Vagina (tissue), 2 donors: ENCODE measurements around the gene WDR62. TPM values are rescaled to one million over a fixed set of nuclear protein-coding genes. Genes with fewer than 3 reads are reported as not detected.

ENCODE experiments used
- DNase-seq, 2 donors: peaks; one replicate each; pipeline ENCODE4 v3.0.0-alpha.2; 2017; ENCODE audit errors: extremely low spot score in 2 of 2
- H3K27ac ChIP-seq: fragments of 200-600 bp; sonication (generic); one replicate; pipeline ENCODE4 v1.5.1; 2019
- H3K27me3 ChIP-seq: fragments of 200-600 bp; sonication (generic); one replicate; pipeline ENCODE4 v1.5.1; 2019
- H3K36me3 ChIP-seq, 2 donors: fragments of 200-600 bp; sonication (generic); one replicate each; pipeline ENCODE4 v1.5.1; 2017 to 2019
- H3K4me1 ChIP-seq: fragments of 200-600 bp; sonication (generic); one replicate; pipeline ENCODE4 v1.5.1; 2019
- H3K4me3 ChIP-seq, 2 donors: fragments of 200-600 bp; sonication (generic); 1 replicate in 1 of 2; 2 replicates in 1 of 2; pipeline ENCODE4 v1.5.1; 2016 to 2019
- H3K9me3 ChIP-seq: fragments of 200-600 bp; sonication (generic); one replicate; pipeline ENCODE4 v1.5.1; 2019
- POLR2A ChIP-seq, 2 donors: fragments of 450-650 bp; IDR thresholded peaks; one replicate each; pipeline ENCODE4 v1.6.1; 2017; ENCODE audit warnings: antibody characterized with exemption in 2 of 2, mild to moderate bottlenecking in 2 of 2, moderate library complexity in 2 of 2
- POLR2AphosphoS5 ChIP-seq, 2 donors: sonication (generic); formaldehyde crosslinking; IDR thresholded peaks; one replicate each; pipeline ENCODE4 v1.9.0; 2017; ENCODE audit warnings: antibody characterized with exemption in 2 of 2, mild to moderate bottlenecking in 2 of 2, low read depth in 1 of 2; ENCODE audit not compliant: insufficient read depth in 1 of 2
- intact Hi-C: fragments of 100-400 bp; cut with DNase I; formaldehyde crosslinking; loops from one replicate; pipeline ENCODE4 v1.15.1; 2023
- total RNA-seq: library from RNA; depleted of rRNA; stranded (reverse); fragments of >200 nt; gene quantifications from one replicate; pipeline ENCODE4 v1.2.3, GENCODE V29; 2016
- TF ChIP-seq, protein P1 (sequence below), 3 experiments: fragments of 450-650 bp in 2 of 3; fragments of 200-600 bp in 1 of 3; sonication (generic) in 1 of 3; IDR thresholded peaks; one replicate each; pipeline ENCODE4 v1.5.1; 2017 to 2019; ENCODE audit warnings: antibody characterized with exemption in 3 of 3, mild to moderate bottlenecking in 2 of 3, moderate library complexity in 2 of 3

Gene WDR62
- total RNA-seq, 1 donor from 2014 or later, result 2.5 TPM

GRCh38 chr19:36082916-36083315 lies 28.2 kb downstream of the WDR62 start:
- no peak for DNase-seq
- no peaks in the 10 kb centered on the region for H3K27me3 ChIP-seq
- H3K36me3 ChIP-seq, result no peaks in the 10 kb centered on the region
- intact Hi-C loops, result no loop called here
- H3K27ac ChIP-seq, result no peak overlapping the region
- H3K4me3 ChIP-seq, result no peak overlapping the region
- no peaks in the 10 kb centered on the region for H3K4me1 ChIP-seq
- H3K9me3 ChIP-seq, result no peaks in the 10 kb centered on the region
- TF ChIP-seq, protein P1, sequence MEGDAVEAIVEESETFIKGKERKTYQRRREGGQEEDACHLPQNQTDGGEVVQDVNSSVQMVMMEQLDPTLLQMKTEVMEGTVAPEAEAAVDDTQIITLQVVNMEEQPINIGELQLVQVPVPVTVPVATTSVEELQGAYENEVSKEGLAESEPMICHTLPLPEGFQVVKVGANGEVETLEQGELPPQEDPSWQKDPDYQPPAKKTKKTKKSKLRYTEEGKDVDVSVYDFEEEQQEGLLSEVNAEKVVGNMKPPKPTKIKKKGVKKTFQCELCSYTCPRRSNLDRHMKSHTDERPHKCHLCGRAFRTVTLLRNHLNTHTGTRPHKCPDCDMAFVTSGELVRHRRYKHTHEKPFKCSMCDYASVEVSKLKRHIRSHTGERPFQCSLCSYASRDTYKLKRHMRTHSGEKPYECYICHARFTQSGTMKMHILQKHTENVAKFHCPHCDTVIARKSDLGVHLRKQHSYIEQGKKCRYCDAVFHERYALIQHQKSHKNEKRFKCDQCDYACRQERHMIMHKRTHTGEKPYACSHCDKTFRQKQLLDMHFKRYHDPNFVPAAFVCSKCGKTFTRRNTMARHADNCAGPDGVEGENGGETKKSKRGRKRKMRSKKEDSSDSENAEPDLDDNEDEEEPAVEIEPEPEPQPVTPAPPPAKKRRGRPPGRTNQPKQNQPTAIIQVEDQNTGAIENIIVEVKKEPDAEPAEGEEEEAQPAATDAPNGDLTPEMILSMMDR (IDR thresholded peaks at IDR 0.05), result no peak
- TF ChIP-seq POLR2A (IDR thresholded peaks at IDR 0.05) (no peak), POLR2AphosphoS5 (IDR thresholded peaks at IDR 0.05; ENCODE audit: insufficient read depth in 1 of 2, low read depth in 1 of 2) (no peak)

DNA sequence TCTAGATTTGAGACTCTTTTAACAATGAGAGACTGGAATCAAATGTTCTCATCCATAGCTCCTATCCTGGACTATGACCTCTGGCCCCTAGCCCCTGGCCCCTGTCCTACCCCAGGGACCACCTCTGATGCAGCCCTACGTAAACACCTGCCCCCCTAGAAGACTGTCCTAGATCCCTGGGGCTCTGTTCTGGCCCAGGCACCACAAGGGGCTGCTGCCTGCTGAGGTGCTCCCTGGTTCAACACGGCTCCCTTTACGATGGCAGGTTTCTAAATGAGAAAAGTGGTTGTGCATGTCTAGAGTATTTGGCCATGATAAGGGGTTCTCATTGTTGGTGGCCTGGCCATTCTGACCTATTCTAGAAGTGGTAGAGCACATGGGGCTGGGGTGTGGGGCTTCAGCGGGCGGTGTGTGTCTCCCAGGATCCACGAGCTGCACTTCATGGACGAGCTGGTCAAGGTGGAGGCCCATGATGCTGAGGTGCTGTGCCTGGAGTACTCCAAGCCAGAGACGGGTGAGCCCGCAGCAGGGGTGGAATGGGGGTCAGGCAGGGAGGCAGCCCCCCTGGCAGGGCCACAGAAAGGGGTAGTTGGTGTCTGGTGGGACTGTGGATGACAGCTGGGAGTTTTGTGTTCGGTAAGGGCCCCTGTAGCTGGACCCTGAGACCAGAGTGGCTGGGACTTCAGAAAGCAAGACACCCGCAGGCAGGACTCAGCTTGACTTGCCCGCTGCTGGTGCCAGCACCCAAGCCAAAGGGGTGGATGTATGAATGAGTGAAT lies 29.7 kb downstream of the WDR62 start:
- intact Hi-C loops, result no loop called here
- no peaks in the 10 kb centered on the region for H3K4me1 ChIP-seq
- H3K9me3 ChIP-seq, result no peaks in the 10 kb centered on the region
- DNase-seq, result no peak
- H3K27me3 ChIP-seq, result no peaks in the 10 kb centered on the region
- TF ChIP-seq, protein P1 (IDR thresholded peaks at IDR 0.05), result no peak
- no peak for TF ChIP-seq POLR2A (IDR thresholded peaks at IDR 0.05)
- TF ChIP-seq POLR2AphosphoS5 (IDR thresholded peaks at IDR 0.05; ENCODE audit: insufficient read depth in 1 of 2, low read depth in 1 of 2), result no peak
- H3K27ac ChIP-seq, result no peak overlapping the region
- no peak overlapping the region for H3K4me3 ChIP-seq
- H3K36me3 ChIP-seq, result no peaks in the 10 kb centered on the region

DNA sequence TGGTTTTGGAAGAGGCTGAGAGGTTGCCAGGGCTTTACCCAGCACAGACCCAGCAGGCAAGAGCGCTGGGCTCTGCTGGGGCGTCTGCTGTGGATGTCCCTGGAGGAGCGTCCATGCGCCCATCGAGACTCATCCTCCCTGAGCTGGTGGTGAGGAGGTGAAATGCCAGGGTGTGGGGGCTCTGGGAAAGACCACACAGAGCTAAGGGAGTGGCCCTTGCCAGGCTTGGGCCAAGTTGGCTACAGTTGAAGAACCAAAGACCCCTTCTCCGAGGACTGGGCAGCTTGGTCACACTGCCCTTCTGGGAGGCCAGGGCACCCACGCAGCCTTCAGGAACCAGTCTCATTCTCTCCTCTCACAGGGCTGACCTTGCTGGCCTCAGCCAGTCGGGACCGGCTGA lies 31.6 kb downstream of the WDR62 start:
- intact Hi-C loops, result no loop called here
- TF ChIP-seq POLR2A (IDR thresholded peaks at IDR 0.05), result no peak
- TF ChIP-seq POLR2AphosphoS5 (IDR thresholded peaks at IDR 0.05; ENCODE audit: insufficient read depth in 1 of 2, low read depth in 1 of 2), result no peak
- TF ChIP-seq, protein P1 (IDR thresholded peaks at IDR 0.05), result no peak
- Histone ChIP-seq H3K9me3 (no peaks in the 10 kb centered on the region), H3K27ac (no peak overlapping the region), H3K4me1 (no peaks in the 10 kb centered on the region), H3K36me3 (no peaks in the 10 kb centered on the region), H3K4me3 (no peak overlapping the region), H3K27me3 (no peaks in the 10 kb centered on the region)
- no peak for DNase-seq

DNA sequence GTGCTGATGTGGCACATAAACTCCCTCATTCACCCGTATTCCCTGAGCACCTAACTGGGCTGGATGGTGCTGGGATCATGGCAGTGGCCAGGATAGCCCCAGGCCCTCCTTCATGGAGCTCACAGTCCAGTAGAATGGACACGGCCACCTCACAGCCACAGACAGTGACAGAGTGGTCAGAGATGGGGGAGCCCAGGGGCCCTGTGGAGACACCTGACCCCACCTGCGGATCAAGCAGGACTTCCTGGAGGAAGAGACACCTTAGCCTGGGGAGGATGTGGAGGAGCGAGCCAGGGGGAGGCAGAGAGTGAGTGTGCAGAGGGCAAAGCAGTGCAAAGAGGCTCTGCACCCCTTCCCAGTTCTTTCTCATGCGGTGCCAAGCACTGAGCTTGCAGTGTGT lies 35.1 kb downstream of the WDR62 start:
- TF ChIP-seq POLR2AphosphoS5 (IDR thresholded peaks at IDR 0.05; ENCODE audit: insufficient read depth in 1 of 2, low read depth in 1 of 2) (no peak), POLR2A (IDR thresholded peaks at IDR 0.05) (no peak)
- TF ChIP-seq, protein P1 (IDR thresholded peaks at IDR 0.05), result no peak
- no peak overlapping the region for H3K27ac ChIP-seq
- no peaks in the 10 kb centered on the region for H3K4me1 ChIP-seq
- no peaks in the 10 kb centered on the region for H3K36me3 ChIP-seq
- H3K9me3 ChIP-seq, result no peaks in the 10 kb centered on the region
- intact Hi-C loops, result loop anchor here (10.0 kb wide), 1 partner anchor 725 kb away; no protein-coding TSS in a partner anchor
- H3K4me3 ChIP-seq, result no peak overlapping the region
- no peak for DNase-seq
- H3K27me3 ChIP-seq, result no peaks in the 10 kb centered on the region
